Measurements from ENCODE around the gene GALNT17. TPM values are rescaled to one million over a fixed set of nuclear protein-coding genes. Genes with fewer than 3 reads are reported as not detected.

The GALNT17 gene
- total and polyA plus RNA-seq, 5 donors: 0.71 to 9.0 (median 5.2) TPM

- DNase-seq: no peak
- Histone ChIP-seq H3K27ac (ENCODE audit: low read length) (no peak overlapping the region), H3K27me3 (ENCODE audit: control insufficient read depth, insufficient read depth) (no peaks in the 10 kb centered on the region), H3K9me3 (ENCODE audit: control insufficient read depth, low read length) (no peaks in the 10 kb centered on the region), H3K4me1 (ENCODE audit: control insufficient read depth, insufficient read depth, low read length) (no peaks in the 10 kb centered on the region), H3K4me3 (ENCODE audit: low read length) (no peak overlapping the region)
- WGBS: 72% methylated on average over 1 of the region's 1 CpG
- ATAC-seq: no peak
- intact Hi-C loops (cut with DNase I): no loop called here
These were observed 298.3 kb downstream of the GALNT17 start for GRCh38 chr7:71430246-71430645.

DNA sequence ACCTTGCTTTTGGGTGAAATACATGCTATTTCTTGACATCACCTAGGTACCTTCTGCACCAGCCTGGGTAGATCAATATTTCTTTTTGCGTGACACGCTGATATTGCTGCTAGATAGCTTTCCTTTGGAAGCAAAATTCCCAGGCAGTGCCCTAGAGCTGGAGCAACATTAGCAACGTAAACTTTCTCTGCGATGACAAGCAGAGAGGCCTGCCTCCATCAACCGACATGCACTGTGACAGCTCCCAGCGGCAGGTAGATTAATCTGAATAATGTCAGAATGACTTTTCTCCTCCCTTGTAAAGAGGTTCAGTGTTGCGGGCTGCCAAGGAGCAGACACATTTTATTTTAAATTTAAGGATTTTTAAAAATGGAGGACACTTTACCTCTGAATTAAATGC lies 307.4 kb downstream of the GALNT17 start:
- no peaks in the 10 kb centered on the region for H3K9me3 ChIP-seq (ENCODE audit: control insufficient read depth, low read length)
- H3K27me3 ChIP-seq (ENCODE audit: control insufficient read depth, insufficient read depth): no peaks in the 10 kb centered on the region
- DNase-seq (no peak), ATAC-seq (no peak)
- intact Hi-C loops (cut with DNase I): no loop called here
- H3K27ac ChIP-seq (ENCODE audit: low read length): no peak overlapping the region
- H3K4me1 ChIP-seq (ENCODE audit: control insufficient read depth, insufficient read depth, low read length): no peaks in the 10 kb centered on the region
- WGBS: 75% methylated on average over 7 of the region's 7 CpGs
- H3K4me3 ChIP-seq (ENCODE audit: low read length): no peak overlapping the region

DNA sequence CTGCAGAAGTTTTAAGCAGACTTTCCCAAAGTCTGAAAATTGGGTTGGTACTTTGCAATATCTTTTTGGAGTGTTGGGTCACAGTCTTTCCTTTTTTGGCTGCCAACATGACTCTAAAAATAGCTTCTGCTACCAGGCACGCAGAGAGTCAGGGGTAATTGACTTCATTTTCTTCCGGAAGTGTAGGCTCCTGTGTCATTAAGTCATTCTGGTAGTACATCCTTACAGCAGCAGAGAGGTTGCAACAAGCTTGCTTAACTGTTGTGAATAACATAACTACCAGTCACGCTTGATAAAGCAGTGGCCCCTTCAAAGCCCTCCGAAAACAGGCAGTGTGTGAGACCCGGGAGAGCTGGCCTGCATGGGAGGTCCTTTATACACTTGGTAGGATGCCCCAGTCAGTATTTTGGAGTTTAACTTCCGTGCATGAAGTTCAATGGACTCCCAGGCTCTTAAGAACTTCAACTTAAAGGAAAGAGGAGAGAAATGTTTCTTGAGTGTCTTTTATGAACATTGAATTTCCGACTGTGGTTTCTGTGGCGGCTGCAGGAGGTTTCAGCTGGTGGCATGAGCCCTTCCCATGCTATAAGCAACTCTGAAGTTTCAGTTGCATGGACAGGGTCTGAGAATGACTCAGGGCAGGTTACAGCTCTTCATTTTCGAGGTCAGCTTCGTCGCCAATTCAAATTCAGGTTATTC lies 310.7 kb downstream of the GALNT17 start:
- WGBS: 61% methylated on average over 11 of the region's 11 CpGs
- Histone ChIP-seq H3K4me1 (ENCODE audit: control insufficient read depth, insufficient read depth, low read length) (no peaks in the 10 kb centered on the region), H3K4me3 (ENCODE audit: low read length) (no peak overlapping the region), H3K27me3 (ENCODE audit: control insufficient read depth, insufficient read depth) (no peaks in the 10 kb centered on the region), H3K9me3 (ENCODE audit: control insufficient read depth, low read length) (no peaks in the 10 kb centered on the region), H3K27ac (ENCODE audit: low read length) (no peak overlapping the region)
- intact Hi-C loops (cut with DNase I): no loop called here
- DNase-seq (no peak), ATAC-seq (no peak)

DNA sequence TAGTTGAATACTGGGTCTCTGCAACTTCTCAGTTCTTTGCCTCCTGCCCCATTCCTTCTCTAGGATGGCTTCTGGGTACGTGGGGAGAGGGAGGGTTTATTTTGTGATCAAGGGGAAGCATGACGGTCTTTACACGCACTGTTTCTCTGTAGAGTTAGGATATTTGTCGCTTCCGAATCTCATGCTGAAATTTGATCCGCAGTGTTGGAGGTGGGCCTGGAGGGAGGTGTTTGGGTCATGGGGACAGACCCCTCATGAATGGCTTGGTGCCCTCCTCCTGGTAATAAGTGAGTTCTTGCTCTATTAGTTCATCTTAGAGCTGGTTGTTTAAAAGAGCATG lies 311.2 kb downstream of the GALNT17 start:
- H3K4me1 ChIP-seq (ENCODE audit: control insufficient read depth, insufficient read depth, low read length): no peaks in the 10 kb centered on the region
- no peak for DNase-seq
- intact Hi-C loops (cut with DNase I): no loop called here
- H3K27ac ChIP-seq (ENCODE audit: low read length): no peak overlapping the region
- no peaks in the 10 kb centered on the region for H3K27me3 ChIP-seq (ENCODE audit: control insufficient read depth, insufficient read depth)
- ATAC-seq: no peak
- H3K4me3 ChIP-seq (ENCODE audit: low read length): no peak overlapping the region
- H3K9me3 ChIP-seq (ENCODE audit: control insufficient read depth, low read length): no peaks in the 10 kb centered on the region
- WGBS: 65% methylated on average over 6 of the region's 6 CpGs

DNA sequence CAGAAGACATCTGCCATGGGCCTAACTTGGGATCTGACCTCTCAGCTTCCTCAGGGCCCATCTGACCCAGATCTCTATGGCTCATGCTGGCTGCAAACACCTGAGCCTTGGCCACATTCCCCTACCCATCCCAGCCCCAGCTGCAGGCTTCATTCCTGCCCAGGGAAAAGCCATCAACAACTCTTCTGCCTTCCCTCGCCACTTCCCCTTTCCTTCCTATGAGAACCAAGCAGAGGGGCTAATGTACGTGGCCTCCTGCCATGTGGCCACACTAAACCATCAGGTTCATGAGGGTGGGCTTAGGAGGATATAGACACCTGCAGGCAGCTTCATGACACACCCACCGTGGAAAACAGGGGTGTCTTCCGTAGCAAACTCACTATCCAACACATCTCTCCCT lies 312.2 kb downstream of the GALNT17 start:
- no peaks in the 10 kb centered on the region for H3K4me1 ChIP-seq (ENCODE audit: control insufficient read depth, insufficient read depth, low read length)
- no peak for ATAC-seq
- no peaks in the 10 kb centered on the region for H3K27me3 ChIP-seq (ENCODE audit: control insufficient read depth, insufficient read depth)
- no peak overlapping the region for H3K4me3 ChIP-seq (ENCODE audit: low read length)
- intact Hi-C loops (cut with DNase I): no loop called here
- H3K9me3 ChIP-seq (ENCODE audit: control insufficient read depth, low read length): no peaks in the 10 kb centered on the region
- DNase-seq: no peak
- WGBS: 89% methylated on average over 4 of the region's 4 CpGs
- no peak overlapping the region for H3K27ac ChIP-seq (ENCODE audit: low read length)

- no peak for ATAC-seq
- WGBS: 45% methylated on average over 2 of the region's 2 CpGs
- Histone ChIP-seq H3K27me3 (ENCODE audit: control insufficient read depth, insufficient read depth) (no peaks in the 10 kb centered on the region), H3K4me1 (ENCODE audit: control insufficient read depth, insufficient read depth, low read length) (no peaks in the 10 kb centered on the region), H3K27ac (ENCODE audit: low read length) (no peak overlapping the region), H3K9me3 (ENCODE audit: control insufficient read depth, low read length) (no peaks in the 10 kb centered on the region), H3K4me3 (ENCODE audit: low read length) (no peak overlapping the region)
- DNase-seq: no peak
- intact Hi-C loops (cut with DNase I): no loop called here
These were observed 321.7 kb downstream of the GALNT17 start for GRCh38 chr7:71453630-71454029.

DNA sequence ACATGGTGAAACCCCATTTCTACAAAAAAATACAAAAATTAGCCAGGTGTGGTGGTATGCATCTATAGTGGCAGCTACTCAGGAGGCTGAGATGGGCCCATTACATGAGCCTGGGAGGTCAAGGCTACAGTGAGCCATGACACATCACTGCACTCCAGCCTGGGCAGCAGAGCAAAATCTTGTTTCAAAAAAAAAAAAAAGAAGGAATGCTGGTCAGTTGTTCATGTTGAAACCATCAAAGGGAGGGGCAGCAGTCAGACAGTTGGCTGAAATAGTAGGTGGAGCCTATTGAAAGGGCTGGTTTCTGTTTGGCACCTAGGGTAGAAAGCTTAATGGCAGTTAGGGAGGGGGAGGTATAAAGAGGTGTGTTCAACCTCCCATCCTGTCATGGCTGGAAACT lies 323.0 kb downstream of the GALNT17 start:
- no peak for ATAC-seq
- intact Hi-C loops (cut with DNase I): no loop called here
- H3K27me3 ChIP-seq (ENCODE audit: control insufficient read depth, insufficient read depth): no peaks in the 10 kb centered on the region
- no peaks in the 10 kb centered on the region for H3K9me3 ChIP-seq (ENCODE audit: control insufficient read depth, low read length)
- H3K4me3 ChIP-seq (ENCODE audit: low read length): no peak overlapping the region
- no peak for DNase-seq
- no peak overlapping the region for H3K27ac ChIP-seq (ENCODE audit: low read length)
- no peaks in the 10 kb centered on the region for H3K4me1 ChIP-seq (ENCODE audit: control insufficient read depth, insufficient read depth, low read length)

GRCh38 chr7:71457021-71457420 lies 325.1 kb downstream of the GALNT17 start:
- H3K9me3 ChIP-seq (ENCODE audit: control insufficient read depth, low read length): no peaks in the 10 kb centered on the region
- no peak overlapping the region for H3K27ac ChIP-seq (ENCODE audit: low read length)
- intact Hi-C loops (cut with DNase I): no loop called here
- H3K4me3 ChIP-seq (ENCODE audit: low read length): no peak overlapping the region
- no peaks in the 10 kb centered on the region for H3K27me3 ChIP-seq (ENCODE audit: control insufficient read depth, insufficient read depth)
- no peak for DNase-seq
- 66% methylated on average over 4 of the region's 4 CpGs for WGBS
- H3K4me1 ChIP-seq (ENCODE audit: control insufficient read depth, insufficient read depth, low read length): no peaks in the 10 kb centered on the region
- no peak for ATAC-seq

DNA sequence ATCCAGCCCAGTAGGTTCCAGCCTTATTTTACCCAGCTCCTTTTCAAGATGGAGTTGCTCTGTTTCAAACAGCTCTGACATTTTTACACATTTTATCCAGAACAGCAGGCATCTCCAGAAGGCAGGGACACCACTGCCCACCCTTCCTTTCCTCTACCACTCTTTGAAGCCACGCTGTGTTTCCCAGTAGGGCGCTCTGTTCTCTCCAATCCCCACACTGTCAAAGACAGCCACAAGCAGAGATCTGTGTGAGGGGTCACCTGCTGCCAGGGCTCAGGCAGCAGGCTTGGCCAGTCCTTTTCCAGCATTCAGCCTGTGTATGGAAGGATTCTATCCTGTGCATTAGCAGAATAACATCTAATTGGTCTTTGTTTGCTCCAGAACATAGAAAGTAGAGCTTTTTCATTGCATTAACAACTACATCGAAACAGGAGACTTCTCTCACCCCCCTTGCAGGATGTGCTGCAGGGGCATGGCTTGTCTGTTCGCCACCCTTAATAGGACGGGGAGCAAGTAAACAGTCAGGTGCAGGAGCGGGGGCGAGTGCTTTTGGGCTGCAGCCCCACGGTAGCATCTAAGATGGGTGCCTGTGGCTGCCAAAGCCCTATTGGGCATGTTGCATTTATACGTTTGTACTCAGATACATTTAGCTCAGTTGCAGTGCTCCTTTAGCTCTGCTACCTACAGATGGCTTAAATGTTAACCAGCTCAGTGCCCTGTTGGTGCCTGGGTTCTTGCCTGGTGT lies 326.1 kb downstream of the GALNT17 start:
- Histone ChIP-seq H3K27ac (ENCODE audit: low read length) (no peak overlapping the region), H3K4me3 (ENCODE audit: low read length) (no peak overlapping the region)
- intact Hi-C loops (cut with DNase I): no loop called here

DNA sequence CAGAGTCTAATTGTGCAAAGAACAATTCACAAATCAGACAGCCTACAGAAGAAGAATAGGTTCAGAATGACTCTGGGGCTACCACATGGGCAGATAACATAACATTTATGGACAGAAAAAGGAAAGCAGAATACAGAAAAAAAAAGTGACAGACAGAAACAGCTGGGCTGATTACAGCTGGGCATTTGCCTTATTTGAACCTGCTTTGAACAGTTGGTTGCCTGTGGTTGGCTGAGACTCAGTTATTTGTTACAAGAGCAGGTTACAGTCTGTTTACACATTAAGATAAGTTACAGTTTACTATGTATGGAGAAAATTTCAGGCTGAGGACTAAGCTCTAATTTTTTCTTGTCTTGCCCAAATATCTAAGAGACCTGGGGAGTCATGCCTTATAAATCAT lies 327.2 kb downstream of the GALNT17 start:
- no peak for DNase-seq
- Histone ChIP-seq H3K27me3 (ENCODE audit: control insufficient read depth, insufficient read depth) (no peaks in the 10 kb centered on the region), H3K4me1 (ENCODE audit: control insufficient read depth, insufficient read depth, low read length) (no peaks in the 10 kb centered on the region), H3K27ac (ENCODE audit: low read length) (no peak overlapping the region), H3K4me3 (ENCODE audit: low read length) (no peak overlapping the region), H3K9me3 (ENCODE audit: control insufficient read depth, low read length) (no peaks in the 10 kb centered on the region)
- ATAC-seq: no peak
- intact Hi-C loops (cut with DNase I): no loop called here

More for the DNA sequence above, 326.1 kb downstream of the GALNT17 start:
- Histone ChIP-seq H3K27me3 (ENCODE audit: control insufficient read depth, insufficient read depth) (no peaks in the 10 kb centered on the region), H3K4me1 (ENCODE audit: control insufficient read depth, insufficient read depth, low read length) (no peaks in the 10 kb centered on the region), H3K9me3 (ENCODE audit: control insufficient read depth, low read length) (no peaks in the 10 kb centered on the region)
- DNase-seq (no peak), ATAC-seq (no peak)
- WGBS: 59% methylated on average over 9 of the region's 9 CpGs

- Histone ChIP-seq H3K9me3 (ENCODE audit: control insufficient read depth, low read length) (no peaks in the 10 kb centered on the region), H3K27me3 (ENCODE audit: control insufficient read depth, insufficient read depth) (no peaks in the 10 kb centered on the region), H3K4me1 (ENCODE audit: control insufficient read depth, insufficient read depth, low read length) (no peaks in the 10 kb centered on the region), H3K4me3 (ENCODE audit: low read length) (no peak overlapping the region), H3K27ac (ENCODE audit: low read length) (no peak overlapping the region)
- DNase-seq (no peak), ATAC-seq (no peak)
- WGBS: 68% methylated on average over 9 of the region's 9 CpGs
- intact Hi-C loops (cut with DNase I): no loop called here
These were observed 329.6 kb downstream of the GALNT17 start for GRCh38 chr7:71461572-71461971.
